PC-3 (cell line): ENCODE measurements around the gene BMP7. TPM values are rescaled to one million over a fixed set of nuclear protein-coding genes. Genes with fewer than 3 reads are reported as not detected.

ENCODE experiments used
- ATAC-seq: fragments of 200-7000 bp; cut with Tn5 transposase; 2 replicates; pipeline ENCODE4 v1.9.1; 2020; ENCODE audit warnings: mild to moderate bottlenecking, moderate library complexity
- BruUV-seq: library from RNA; stranded (reverse); fragments of 400-500 nt; replicated peaks from 2 replicates; lab custom pipeline; 2021; lab: Mats Ljungman, UMichigan
- CTCF ChIA-PET: fragments of 300-600 bp; sonication (Branson Sonifier 250); formaldehyde crosslinking; loops from one replicate; lab custom pipeline; 2022; ENCODE audit warnings: antibody characterized with exemption; lab: Charles Lee
- POLR2A ChIA-PET: fragments of 300-600 bp; sonication (Branson Sonifier 250); formaldehyde crosslinking; loops from one replicate; lab custom pipeline; 2022; ENCODE audit warnings: antibody characterized with exemption; ENCODE audit not compliant: unreplicated experiment; lab: Charles Lee
- DNase-seq: peaks from one replicate; pipeline ENCODE4 v3.0.0-alpha.2; 2015
- H2AFZ ChIP-seq: fragments of 300-600 bp; sonication (generic); 2 replicates; pipeline ENCODE4 v1.6.0; 2016; ENCODE audit warnings: antibody characterized with exemption, low read length
- H3F3A ChIP-seq: fragments of 300-600 bp; sonication (generic); one replicate; pipeline ENCODE4 v1.6.0; 2017; ENCODE audit warnings: antibody characterized with exemption, low read length, control low read depth, mild to moderate bottlenecking; ENCODE audit not compliant: unreplicated experiment
- H3K27ac ChIP-seq: fragments of 300-600 bp; sonication (generic); 2 replicates; pipeline ENCODE4 v1.5.1; 2016; ENCODE audit warnings: mild to moderate bottlenecking, low read length
- H3K27me3 ChIP-seq: fragments of 300-600 bp; sonication (generic); 2 replicates; pipeline ENCODE4 v1.6.1; 2016; ENCODE audit warnings: low read length, mixed read lengths
- H3K36me3 ChIP-seq: fragments of 300-600 bp; sonication (generic); 2 replicates; pipeline ENCODE4 v1.6.1; 2016; ENCODE audit warnings: low read depth, mixed run types, low read length, mixed read lengths
- H3K4me1 ChIP-seq: fragments of 300-600 bp; sonication (generic); 2 replicates; pipeline ENCODE4 v1.5.1; 2016; ENCODE audit warnings: low read length; ENCODE audit not compliant: insufficient read depth
- H3K4me2 ChIP-seq: fragments of 300-600 bp; sonication (generic); 2 replicates; pipeline ENCODE4 v1.6.0; 2016; ENCODE audit warnings: low read length
- H3K4me3 ChIP-seq: fragments of 300-600 bp; sonication (generic); 2 replicates; pipeline ENCODE4 v1.5.1; 2016; ENCODE audit warnings: mild to moderate bottlenecking, low read length, mixed read lengths
- H3K79me2 ChIP-seq: fragments of 300-600 bp; sonication (generic); 2 replicates; pipeline ENCODE4 v1.6.1; 2017; ENCODE audit warnings: low read length, mixed read lengths
- H3K9ac ChIP-seq: fragments of 300-600 bp; sonication (generic); 2 replicates; pipeline ENCODE4 v1.6.0; 2016; ENCODE audit warnings: mild to moderate bottlenecking, low read length
- H3K9me2 ChIP-seq: fragments of 300-600 bp; sonication (generic); replicated peaks from 2 replicates; pipeline ENCODE4 v1.6.1; 2016; ENCODE audit warnings: mixed run types, low read length, mixed read lengths
- H3K9me3 ChIP-seq: fragments of 300-600 bp; sonication (generic); 2 replicates; pipeline ENCODE4 v1.6.1; 2016; ENCODE audit warnings: low read length, mixed read lengths
- H4K20me1 ChIP-seq: fragments of 300-600 bp; sonication (generic); 2 replicates; pipeline ENCODE4 v1.6.1; 2016; ENCODE audit warnings: low read length, mixed read lengths
- CTCF ChIP-seq: fragments of 300-600 bp; sonication (generic); conservative IDR thresholded peaks from 2 replicates; pipeline ENCODE4 v1.5.1; 2017; ENCODE audit warnings: antibody characterized with exemption, low read depth, mild to moderate bottlenecking, low read length
- EZH2 ChIP-seq: fragments of 300-600 bp; sonication (generic); IDR thresholded peaks from one replicate; pipeline ENCODE4 v1.6.1; 2017; ENCODE audit warnings: antibody characterized with exemption, mild to moderate bottlenecking, low read length; ENCODE audit not compliant: unreplicated experiment
- EZH2phosphoT487 ChIP-seq: fragments of 300-600 bp; sonication (generic); IDR thresholded peaks from 2 replicates; pipeline ENCODE4 v1.6.1; 2018; ENCODE audit warnings: mild to moderate bottlenecking, antibody characterized with exemption, low read length, borderline replicate concordance
- intact Hi-C: fragments of 100-400 bp; cut with micrococcal nuclease; formaldehyde crosslinking; loops from 2 replicates; pipeline ENCODE4 v1.9.0; 2023
- total RNA-seq: library from RNA; depleted of rRNA; stranded (reverse); fragments of >200 nt; gene quantifications from 2 replicates; pipeline ENCODE4 v1.2.3, GENCODE V29; 2014

The BMP7 gene
- total RNA-seq, 1 experiment from 2014 or later, result not detected

- H3F3A ChIP-seq, result no peaks in the 10 kb centered on the region
- TF ChIP-seq EZH2 (no peak), EZH2phosphoT487 (no peak), CTCF (no peak)
- no peak for DNase-seq
- H4K20me1 ChIP-seq, result no peaks in the 10 kb centered on the region
- no peaks in the 10 kb centered on the region for H3K36me3 ChIP-seq
- intact Hi-C loops, result no loop called here
- BruUV-seq, result no TSS peak
- H3K27me3 ChIP-seq, result peaks cover 29% of the 10 kb centered on the region
- H3K79me2 ChIP-seq, result no peaks in the 10 kb centered on the region
- no peaks in the 10 kb centered on the region for H3K9me2 ChIP-seq
- no peaks in the 10 kb centered on the region for H3K9me3 ChIP-seq
- H3K9ac ChIP-seq, result no peak overlapping the region
- H3K27ac ChIP-seq, result no peak overlapping the region
- no peak for ATAC-seq
- H3K4me3 ChIP-seq, result no peak overlapping the region
- CTCF ChIA-PET, result no interaction called here
- no peak overlapping the region for H2AFZ ChIP-seq
- no peak overlapping the region for H3K4me2 ChIP-seq
- POLR2A ChIA-PET, result no interaction called here
- H3K4me1 ChIP-seq, result peaks cover 13% of the 10 kb centered on the region
Observed at GRCh38 chr20:57165427-57166004, 100.9 kb downstream of the BMP7 start.

- Histone ChIP-seq H2AFZ (no peak overlapping the region), H3K36me3 (no peaks in the 10 kb centered on the region), H3K4me1 (peaks cover 13% of the 10 kb centered on the region), H3K27me3 (peaks cover 36% of the 10 kb centered on the region), H4K20me1 (no peaks in the 10 kb centered on the region), H3F3A (no peaks in the 10 kb centered on the region), H3K4me3 (no peak overlapping the region), H3K9me3 (no peaks in the 10 kb centered on the region), H3K27ac (no peak overlapping the region), H3K79me2 (no peaks in the 10 kb centered on the region), H3K4me2 (no peak overlapping the region), H3K9me2 (no peaks in the 10 kb centered on the region), H3K9ac (no peak overlapping the region)
- POLR2A ChIA-PET, result no interaction called here
- CTCF ChIA-PET, result no interaction called here
- DNase-seq (no peak), ATAC-seq (no peak)
- no peak for TF ChIP-seq EZH2
- no peak for TF ChIP-seq CTCF
- TF ChIP-seq EZH2phosphoT487, result no peak
- BruUV-seq, result no TSS peak
- intact Hi-C loops, result no loop called here
Observed at GRCh38 chr20:57164872-57165271, 101.6 kb downstream of the BMP7 start.

DNA sequence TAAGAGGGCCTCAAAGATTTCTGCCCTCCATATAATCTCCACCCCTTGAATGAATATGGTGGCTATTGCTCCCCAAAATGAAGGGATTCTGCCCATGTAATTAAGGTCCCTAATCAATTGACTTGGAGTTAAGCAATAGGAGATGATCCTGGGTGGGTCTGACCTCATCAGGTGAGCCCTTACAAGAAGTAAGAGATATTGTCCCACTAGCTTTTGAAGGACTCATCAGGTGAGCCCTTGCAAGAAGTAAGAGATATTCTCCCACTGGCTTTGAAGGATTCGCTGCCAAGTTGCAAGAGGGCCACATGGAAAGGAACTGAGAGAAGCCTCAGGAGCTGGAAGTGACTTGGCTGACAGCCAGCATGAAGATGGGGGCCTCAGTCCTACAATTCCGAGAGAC lies 103.4 kb downstream of the BMP7 start:
- intact Hi-C loops, result no loop called here
- no peak overlapping the region for H3K4me3 ChIP-seq
- no peaks in the 10 kb centered on the region for H3K9me3 ChIP-seq
- POLR2A ChIA-PET, result no interaction called here
- no TSS peak for BruUV-seq
- H3K36me3 ChIP-seq, result no peaks in the 10 kb centered on the region
- H3K4me1 ChIP-seq, result peaks cover 5% of the 10 kb centered on the region
- no peaks in the 10 kb centered on the region for H3K9me2 ChIP-seq
- H4K20me1 ChIP-seq, result no peaks in the 10 kb centered on the region
- H3K27ac ChIP-seq, result no peak overlapping the region
- no peak overlapping the region for H3K4me2 ChIP-seq
- H2AFZ ChIP-seq, result no peak overlapping the region
- no peak for DNase-seq
- CTCF ChIA-PET, result no interaction called here
- no peak overlapping the region for H3K9ac ChIP-seq
- no peaks in the 10 kb centered on the region for H3F3A ChIP-seq
- H3K79me2 ChIP-seq, result no peaks in the 10 kb centered on the region
- TF ChIP-seq EZH2 (no peak), CTCF (no peak), EZH2phosphoT487 (no peak)
- peaks cover 53% of the 10 kb centered on the region for H3K27me3 ChIP-seq
- no peak for ATAC-seq
